Gastrocnemius medialis (tissue), 4 donors: ENCODE data around the gene AFAP1L2.

Experiments used
- POLR2A ChIP-seq, 2 donors: fragments of 450-650 bp; IDR thresholded peaks; one replicate each; pipeline ENCODE4 v1.6.1; 2017; ENCODE audit warnings: antibody characterized with exemption in 2 of 2, mild to moderate bottlenecking in 2 of 2, moderate library complexity in 2 of 2
- TF ChIP-seq, protein P1 (sequence below), 5 experiments: fragments of 450-650 bp in 3 of 5; fragments of 200-600 bp in 2 of 5; sonication (generic) in 2 of 5; IDR thresholded peaks in 4 of 5; conservative IDR thresholded peaks in 1 of 5; 1 replicate in 4 of 5; 2 replicates in 1 of 5; pipeline ENCODE4 v1.5.1; 2016 to 2019; ENCODE audit warnings: antibody characterized with exemption in 5 of 5, mild to moderate bottlenecking in 3 of 5, moderate library complexity in 3 of 5

GRCh38 chr10:114406455-114406854 is 2.2 kb upstream of the AFAP1L2 start:
- TF ChIP-seq, protein P1, sequence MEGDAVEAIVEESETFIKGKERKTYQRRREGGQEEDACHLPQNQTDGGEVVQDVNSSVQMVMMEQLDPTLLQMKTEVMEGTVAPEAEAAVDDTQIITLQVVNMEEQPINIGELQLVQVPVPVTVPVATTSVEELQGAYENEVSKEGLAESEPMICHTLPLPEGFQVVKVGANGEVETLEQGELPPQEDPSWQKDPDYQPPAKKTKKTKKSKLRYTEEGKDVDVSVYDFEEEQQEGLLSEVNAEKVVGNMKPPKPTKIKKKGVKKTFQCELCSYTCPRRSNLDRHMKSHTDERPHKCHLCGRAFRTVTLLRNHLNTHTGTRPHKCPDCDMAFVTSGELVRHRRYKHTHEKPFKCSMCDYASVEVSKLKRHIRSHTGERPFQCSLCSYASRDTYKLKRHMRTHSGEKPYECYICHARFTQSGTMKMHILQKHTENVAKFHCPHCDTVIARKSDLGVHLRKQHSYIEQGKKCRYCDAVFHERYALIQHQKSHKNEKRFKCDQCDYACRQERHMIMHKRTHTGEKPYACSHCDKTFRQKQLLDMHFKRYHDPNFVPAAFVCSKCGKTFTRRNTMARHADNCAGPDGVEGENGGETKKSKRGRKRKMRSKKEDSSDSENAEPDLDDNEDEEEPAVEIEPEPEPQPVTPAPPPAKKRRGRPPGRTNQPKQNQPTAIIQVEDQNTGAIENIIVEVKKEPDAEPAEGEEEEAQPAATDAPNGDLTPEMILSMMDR (IDR thresholded peaks at IDR 0.05 in 4 of 5, conservative IDR thresholded peaks at IDR 0.05 in 1 of 5), result no peak
- TF ChIP-seq POLR2A (IDR thresholded peaks at IDR 0.05), result no peak
